Measurements from ENCODE around the gene SELENOM. TPM values are rescaled to one million over a fixed set of nuclear protein-coding genes. Genes with fewer than 3 reads are reported as not detected.
"Not testable (repeated sequence)": the region's sequence is repeated elsewhere in the genome, so short reads cannot be mapped to it uniquely, and the experiment has no call there.

SELENOM gene
- total RNA-seq, 1 experiment from 2014 or later = 3.2 TPM

DNA sequence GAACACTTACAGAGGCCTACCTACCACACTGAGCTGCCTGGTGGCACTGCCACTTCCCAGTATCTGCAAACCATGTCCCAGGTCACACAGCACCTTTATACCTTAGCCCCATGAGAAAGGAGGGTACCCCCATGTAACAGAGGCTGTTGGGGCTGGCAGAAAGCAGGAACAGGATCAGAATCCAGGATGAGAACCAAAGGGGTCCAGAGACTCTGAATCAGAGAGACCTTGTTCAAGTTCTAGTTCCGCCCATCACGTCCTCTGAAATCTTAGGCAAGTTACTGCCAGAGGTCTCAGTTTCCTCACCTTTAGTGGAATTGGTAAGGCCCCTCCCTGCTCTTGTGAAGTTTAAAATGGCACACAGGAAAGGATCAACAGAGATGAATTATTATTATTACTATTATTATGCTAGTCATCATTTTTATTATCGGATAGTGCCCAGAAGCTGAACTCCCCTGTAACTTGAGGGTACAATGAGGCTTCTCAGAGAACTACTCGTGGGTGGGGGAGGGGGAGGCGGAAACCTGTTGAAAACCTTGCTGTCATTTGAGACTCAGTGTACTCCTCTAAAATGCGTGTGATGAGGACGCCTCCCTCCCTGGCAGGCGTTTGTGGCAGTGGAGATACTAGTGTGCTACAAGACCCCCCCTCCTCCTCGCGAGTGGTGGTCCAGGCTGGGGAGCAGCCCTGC is 9.3 kb downstream of the SELENOM start:
- no peaks in the 10 kb centered on the region for H3K27me3 ChIP-seq (replicated peaks; ENCODE audit: insufficient read depth, low read depth, low read length, poor library complexity)
- DNase-seq (ENCODE audit: low spot score) = no peak
- ChIA-PET CTCF (no interaction called here), POLR2A (ENCODE audit: low non-redundant PET) (no interaction called here)
- no peak overlapping the region for H3K27ac ChIP-seq (ENCODE audit: low read depth, low read length, poor library complexity, severe bottlenecking)
- no peaks in the 10 kb centered on the region for H3K4me1 ChIP-seq (ENCODE audit: insufficient read depth, low read length, poor library complexity, severe bottlenecking)
- no peaks in the 10 kb centered on the region for H3K9me3 ChIP-seq (ENCODE audit: low read depth, low read length, poor library complexity, severe bottlenecking)
- peaks cover 3% of the 10 kb centered on the region for H3K36me3 ChIP-seq (ENCODE audit: insufficient read depth, low read length, poor library complexity, severe bottlenecking)
- BruUV-seq (replicated peaks) = no TSS peak
- intact Hi-C loops (cut with micrococcal nuclease; ENCODE audit: unreplicated experiment) = no loop called here
- H3K4me3 ChIP-seq (ENCODE audit: low read depth, low read length, poor library complexity, severe bottlenecking) = no peak overlapping the region
- TF ChIP-seq EZH2 (IDR thresholded peaks at IDR 0.05; ENCODE audit: borderline replicate concordance, low read depth, low read length, poor library complexity, severe bottlenecking) = no peak
- TF ChIP-seq, protein P1, sequence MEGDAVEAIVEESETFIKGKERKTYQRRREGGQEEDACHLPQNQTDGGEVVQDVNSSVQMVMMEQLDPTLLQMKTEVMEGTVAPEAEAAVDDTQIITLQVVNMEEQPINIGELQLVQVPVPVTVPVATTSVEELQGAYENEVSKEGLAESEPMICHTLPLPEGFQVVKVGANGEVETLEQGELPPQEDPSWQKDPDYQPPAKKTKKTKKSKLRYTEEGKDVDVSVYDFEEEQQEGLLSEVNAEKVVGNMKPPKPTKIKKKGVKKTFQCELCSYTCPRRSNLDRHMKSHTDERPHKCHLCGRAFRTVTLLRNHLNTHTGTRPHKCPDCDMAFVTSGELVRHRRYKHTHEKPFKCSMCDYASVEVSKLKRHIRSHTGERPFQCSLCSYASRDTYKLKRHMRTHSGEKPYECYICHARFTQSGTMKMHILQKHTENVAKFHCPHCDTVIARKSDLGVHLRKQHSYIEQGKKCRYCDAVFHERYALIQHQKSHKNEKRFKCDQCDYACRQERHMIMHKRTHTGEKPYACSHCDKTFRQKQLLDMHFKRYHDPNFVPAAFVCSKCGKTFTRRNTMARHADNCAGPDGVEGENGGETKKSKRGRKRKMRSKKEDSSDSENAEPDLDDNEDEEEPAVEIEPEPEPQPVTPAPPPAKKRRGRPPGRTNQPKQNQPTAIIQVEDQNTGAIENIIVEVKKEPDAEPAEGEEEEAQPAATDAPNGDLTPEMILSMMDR (conservative IDR thresholded peaks at IDR 0.05; ENCODE audit: low read depth, low read length) = no peak

DNA sequence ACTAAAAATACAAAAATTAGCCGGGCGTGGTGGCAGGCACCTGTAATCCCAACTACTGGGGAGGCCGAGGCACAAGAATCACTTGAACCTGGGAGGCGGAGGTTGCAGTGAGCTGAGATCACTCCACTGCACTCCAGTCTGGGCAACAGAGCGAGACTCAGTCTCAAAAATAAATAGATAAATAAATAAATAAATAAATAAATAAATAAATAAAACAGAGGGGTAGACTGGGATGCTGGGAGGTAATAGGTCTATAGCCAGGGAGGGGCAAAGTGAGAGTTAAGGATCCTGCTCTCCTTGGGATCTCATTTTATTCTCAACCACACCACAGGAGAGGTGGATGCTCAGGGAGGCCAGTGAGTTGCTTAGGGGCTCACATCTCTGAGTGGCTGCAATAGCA is 9.8 kb downstream of the SELENOM start:
- intact Hi-C loops (cut with micrococcal nuclease; ENCODE audit: unreplicated experiment); CTCF ChIA-PET; H3K9me3 ChIP-seq (ENCODE audit: low read depth, low read length, poor library complexity, severe bottlenecking); BruUV-seq (replicated peaks); H3K4me3 ChIP-seq (ENCODE audit: low read depth, low read length, poor library complexity, severe bottlenecking); H3K4me1 ChIP-seq (ENCODE audit: insufficient read depth, low read length, poor library complexity, severe bottlenecking); DNase-seq (ENCODE audit: low spot score); H3K36me3 ChIP-seq (ENCODE audit: insufficient read depth, low read length, poor library complexity, severe bottlenecking); H3K27me3 ChIP-seq (replicated peaks; ENCODE audit: insufficient read depth, low read depth, low read length, poor library complexity); H3K27ac ChIP-seq (ENCODE audit: low read depth, low read length, poor library complexity, severe bottlenecking); POLR2A ChIA-PET (ENCODE audit: low non-redundant PET): not testable (repeated sequence)

DNA sequence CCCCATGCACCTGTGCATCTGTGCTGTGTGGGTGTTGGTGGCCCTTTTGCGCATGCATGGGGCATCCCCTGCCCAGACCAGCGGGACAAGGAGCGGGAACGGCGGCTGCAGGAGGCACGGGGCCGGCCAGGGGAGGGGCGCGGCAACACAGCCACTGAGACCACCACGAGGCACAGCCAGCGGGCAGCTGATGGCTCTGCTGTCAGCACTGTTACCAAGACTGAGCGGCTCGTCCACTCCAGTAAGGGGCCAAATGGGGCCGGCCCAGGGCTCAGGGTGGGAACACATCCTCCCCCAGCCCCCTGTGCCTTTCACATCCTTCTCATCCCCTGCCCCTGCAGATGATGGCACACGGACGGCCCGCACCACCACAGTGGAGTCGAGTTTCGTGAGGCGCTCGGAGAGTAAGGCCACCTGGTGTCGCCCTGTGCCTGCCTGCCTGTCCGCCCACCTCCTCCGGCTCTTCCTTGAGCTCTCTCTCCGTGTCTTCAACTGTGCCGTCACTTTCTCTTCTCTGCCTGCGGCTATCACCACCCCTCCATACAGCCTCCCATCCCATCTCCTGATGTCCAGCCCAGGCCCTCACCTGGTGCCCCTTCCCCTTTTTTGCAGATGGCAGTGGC is 10.6 kb downstream of the SELENOM start:
- BruUV-seq (replicated peaks) = no TSS peak
- ChIA-PET CTCF (no interaction called here), POLR2A (ENCODE audit: low non-redundant PET) (no interaction called here)
- DNase-seq (ENCODE audit: low spot score) = no peak
- intact Hi-C loops (cut with micrococcal nuclease; ENCODE audit: unreplicated experiment) = no loop called here
- no peaks in the 10 kb centered on the region for H3K4me1 ChIP-seq (ENCODE audit: insufficient read depth, low read length, poor library complexity, severe bottlenecking)
- H3K27me3 ChIP-seq (replicated peaks; ENCODE audit: insufficient read depth, low read depth, low read length, poor library complexity) = no peaks in the 10 kb centered on the region
- H3K9me3 ChIP-seq (ENCODE audit: low read depth, low read length, poor library complexity, severe bottlenecking) = no peaks in the 10 kb centered on the region
- H3K36me3 ChIP-seq (ENCODE audit: insufficient read depth, low read length, poor library complexity, severe bottlenecking) = peaks cover 3% of the 10 kb centered on the region
- TF ChIP-seq, protein P1 (conservative IDR thresholded peaks at IDR 0.05; ENCODE audit: low read depth, low read length) = no peak
- no peak for TF ChIP-seq EZH2 (IDR thresholded peaks at IDR 0.05; ENCODE audit: borderline replicate concordance, low read depth, low read length, poor library complexity, severe bottlenecking)
- no peak overlapping the region for H3K4me3 ChIP-seq (ENCODE audit: low read depth, low read length, poor library complexity, severe bottlenecking)
- H3K27ac ChIP-seq (ENCODE audit: low read depth, low read length, poor library complexity, severe bottlenecking) = no peak overlapping the region

All from A673 (cell line).